ENCODE results near the gene B3GNT4.
A peak's percentile ranks its signal among the peaks of the same experiment; 100 is the strongest.

B3GNT4 gene

DNA sequence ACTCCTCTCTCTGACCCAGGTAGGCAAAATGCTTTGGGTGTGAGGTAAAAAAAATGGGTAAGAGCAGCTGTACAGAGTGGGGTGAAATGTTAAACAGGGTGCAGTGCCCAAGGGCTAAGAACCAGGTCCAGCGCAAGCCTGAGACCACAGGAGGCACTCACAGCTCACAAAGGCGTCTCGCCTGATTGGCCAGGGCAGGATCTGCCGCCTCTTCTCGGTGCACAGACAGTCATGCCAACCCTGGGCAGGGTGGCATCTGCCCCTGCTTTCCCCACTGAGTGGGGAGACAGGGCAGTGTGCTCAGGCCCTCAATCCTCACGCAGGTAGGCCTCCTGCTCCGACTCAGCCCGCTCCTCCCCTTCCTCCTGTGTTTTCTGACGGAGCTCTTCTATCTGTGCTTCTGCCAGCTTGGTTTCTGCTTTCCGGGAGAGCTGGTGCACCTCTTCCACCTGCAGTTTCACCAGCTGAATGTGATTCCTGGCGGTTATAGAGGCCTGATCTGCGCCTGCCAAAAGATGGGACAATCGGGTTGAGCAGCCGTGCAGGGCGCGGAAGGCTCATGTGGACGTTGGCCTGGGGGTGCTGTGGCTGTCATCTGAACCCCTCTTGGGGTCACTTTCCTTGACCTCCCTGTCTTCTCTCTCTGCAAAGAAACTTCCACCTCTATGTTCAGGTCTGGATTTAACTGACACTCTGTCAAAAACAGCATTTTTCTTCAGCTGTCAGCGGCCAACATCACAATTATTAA, 4.7 kb downstream of the B3GNT4 start:
- no peak overlapping the region for H3K4ac ChIP-seq (ENCODE audit: low read depth in 1 of 2, low read length in 2 of 2)
- H4K8ac ChIP-seq (ENCODE audit: low read length): no peak overlapping the region
- H2AK5ac ChIP-seq (ENCODE audit: low read length, severe bottlenecking): no peak overlapping the region
- H3K9ac ChIP-seq (ENCODE audit: low read length): no peak overlapping the region
- DNase-seq: no peak
- H2BK120ac ChIP-seq (ENCODE audit: low read depth, low read length): no peak overlapping the region
- H3K14ac ChIP-seq (ENCODE audit: low read length in 2 of 2): no peak overlapping the region
- no peak overlapping the region for H3K23ac ChIP-seq (ENCODE audit: low read length in 2 of 2)
- no peak overlapping the region for H3K4me3 ChIP-seq (ENCODE audit: insufficient read depth in 1 of 2, low read depth in 1 of 2, low read length in 2 of 2)
- H3K4me1 ChIP-seq (ENCODE audit: control insufficient read depth, insufficient read depth, low read depth, low read length): peaks cover 16% of the 10 kb centered on the region
- H3K9me3 ChIP-seq (ENCODE audit: control insufficient read depth, low read length): no peaks in the 10 kb centered on the region
- H2BK5ac ChIP-seq (ENCODE audit: low read depth, low read length, poor library complexity, severe bottlenecking): no peak overlapping the region
- H3K27me3 ChIP-seq (ENCODE audit: control insufficient read depth in 1 of 2, insufficient read depth in 1 of 2, low read length in 2 of 2): peaks cover 12 to 29% of the 10 kb centered on the region in 2 experiments
- peaks cover 1% of the 10 kb centered on the region for H3K79me1 ChIP-seq (replicated peaks; ENCODE audit: low read length, poor library complexity, severe bottlenecking)
- H2BK15ac ChIP-seq (ENCODE audit: low read depth, poor library complexity, severe bottlenecking): no peak overlapping the region
- H2BK12ac ChIP-seq (ENCODE audit: low read length in 2 of 2): no peak overlapping the region
- no peak overlapping the region for H3K27ac ChIP-seq (ENCODE audit: low read length, poor library complexity, severe bottlenecking)
- H3K4me2 ChIP-seq (ENCODE audit: low read length, poor library complexity, severe bottlenecking): no peak overlapping the region
- no peak overlapping the region for H2AFZ ChIP-seq (ENCODE audit: low read depth, low read length)
- H3K36me3 ChIP-seq (ENCODE audit: control insufficient read depth in 1 of 2, insufficient read depth in 2 of 2, low read depth in 1 of 2, low read length in 2 of 2): peaks cover 46 to 64% of the 10 kb centered on the region in 2 experiments
- 97% methylated on average over 18 of the region's 18 CpGs for WGBS
- H4K91ac ChIP-seq (ENCODE audit: low read length): no peak overlapping the region
- no peak overlapping the region for H3K18ac ChIP-seq (ENCODE audit: low read depth in 1 of 2, low read length in 2 of 2)

DNA sequence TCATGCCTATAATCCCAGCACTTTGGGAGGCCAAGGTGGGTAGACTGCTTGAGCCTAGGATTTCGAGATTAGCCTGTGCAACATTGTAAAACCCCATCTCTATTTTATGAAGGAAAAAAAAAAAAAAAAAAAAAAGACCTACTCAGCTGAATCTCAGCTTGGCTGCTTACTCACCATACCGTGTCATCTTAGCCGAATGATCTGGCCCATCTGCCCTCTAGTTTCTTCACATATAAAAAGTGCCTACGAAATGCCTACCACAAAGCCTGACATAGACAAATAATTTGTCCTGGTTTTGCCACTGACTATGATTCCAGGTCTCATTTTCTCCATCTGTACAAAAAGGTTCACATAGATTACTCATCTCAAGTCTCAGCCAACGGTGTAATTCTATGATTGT, 12.3 kb downstream of the B3GNT4 start:
- H3K36me3 ChIP-seq (ENCODE audit: control insufficient read depth in 1 of 2, insufficient read depth in 2 of 2, low read depth in 1 of 2, low read length in 2 of 2): peaks cover 46 to 86% of the 10 kb centered on the region in 2 experiments
- H3K9ac ChIP-seq (ENCODE audit: low read length): no peak overlapping the region
- H2AK5ac ChIP-seq (ENCODE audit: low read length, severe bottlenecking): no peak overlapping the region
- peaks cover 17% of the 10 kb centered on the region for H3K79me1 ChIP-seq (replicated peaks; ENCODE audit: low read length, poor library complexity, severe bottlenecking)
- no peak overlapping the region for H3K23ac ChIP-seq (ENCODE audit: low read length in 2 of 2)
- H2BK5ac ChIP-seq (ENCODE audit: low read depth, low read length, poor library complexity, severe bottlenecking): no peak overlapping the region
- H3K4ac ChIP-seq (ENCODE audit: low read depth in 1 of 2, low read length in 2 of 2): no peak overlapping the region
- H3K9me3 ChIP-seq (ENCODE audit: control insufficient read depth, low read length): no peaks in the 10 kb centered on the region
- H3K14ac ChIP-seq (ENCODE audit: low read length in 2 of 2): no peak overlapping the region
- 89% methylated on average over 4 of the region's 5 CpGs for WGBS
- no peak overlapping the region for H2BK120ac ChIP-seq (ENCODE audit: low read depth, low read length)
- no peak overlapping the region for H2BK12ac ChIP-seq (ENCODE audit: low read length in 2 of 2)
- no peak overlapping the region for H3K18ac ChIP-seq (ENCODE audit: low read depth in 1 of 2, low read length in 2 of 2)
- no peak for DNase-seq
- no peak overlapping the region for H2BK15ac ChIP-seq (ENCODE audit: low read depth, poor library complexity, severe bottlenecking)
- no peak overlapping the region for H3K4me3 ChIP-seq (ENCODE audit: insufficient read depth in 1 of 2, low read depth in 1 of 2, low read length in 2 of 2)
- no peak overlapping the region for H4K8ac ChIP-seq (ENCODE audit: low read length)
- no peaks in the 10 kb centered on the region for H3K27me3 ChIP-seq (ENCODE audit: control insufficient read depth in 1 of 2, insufficient read depth in 1 of 2, low read length in 2 of 2)
- no peaks in the 10 kb centered on the region for H3K4me1 ChIP-seq (ENCODE audit: control insufficient read depth, insufficient read depth, low read depth, low read length)
- no peak overlapping the region for H3K4me2 ChIP-seq (ENCODE audit: low read length, poor library complexity, severe bottlenecking)
- H3K27ac ChIP-seq (ENCODE audit: low read length, poor library complexity, severe bottlenecking): no peak overlapping the region
- no peak overlapping the region for H2AFZ ChIP-seq (ENCODE audit: low read depth, low read length)
- no peak overlapping the region for H4K91ac ChIP-seq (ENCODE audit: low read length)

DNA sequence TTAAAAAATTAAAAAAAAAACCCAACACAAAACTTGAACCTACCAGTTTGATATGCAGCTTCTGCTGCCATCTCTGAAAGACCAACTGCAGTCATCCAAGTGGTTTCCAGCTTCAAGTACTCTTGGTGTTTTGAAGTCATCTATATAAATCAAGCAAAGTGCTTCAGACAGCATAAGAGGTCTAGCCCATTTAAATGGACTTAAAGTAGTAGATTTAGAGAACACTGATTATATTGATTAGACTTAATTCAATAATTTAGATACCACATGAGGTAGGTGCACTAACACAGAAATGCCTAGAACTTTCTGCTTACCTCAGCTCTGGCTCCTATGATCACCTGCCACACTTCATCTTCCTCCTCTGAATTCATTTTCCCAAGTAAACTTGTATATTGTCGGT, 12.9 kb downstream of the B3GNT4 start:
- Histone ChIP-seq H2BK5ac (ENCODE audit: low read depth, low read length, poor library complexity, severe bottlenecking) (no peak overlapping the region), H3K27me3 (ENCODE audit: control insufficient read depth in 1 of 2, insufficient read depth in 1 of 2, low read length in 2 of 2) (no peaks in the 10 kb centered on the region), H3K9me3 (ENCODE audit: control insufficient read depth, low read length) (no peaks in the 10 kb centered on the region), H3K18ac (ENCODE audit: low read depth in 1 of 2, low read length in 2 of 2) (no peak overlapping the region), H4K8ac (ENCODE audit: low read length) (no peak overlapping the region), H3K27ac (ENCODE audit: low read length, poor library complexity, severe bottlenecking) (no peak overlapping the region), H3K4me2 (ENCODE audit: low read length, poor library complexity, severe bottlenecking) (no peak overlapping the region), H4K91ac (ENCODE audit: low read length) (no peak overlapping the region), H2BK12ac (ENCODE audit: low read length in 2 of 2) (no peak overlapping the region), H3K9ac (ENCODE audit: low read length) (no peak overlapping the region), H2BK120ac (ENCODE audit: low read depth, low read length) (no peak overlapping the region), H2AFZ (ENCODE audit: low read depth, low read length) (no peak overlapping the region), H3K4ac (ENCODE audit: low read depth in 1 of 2, low read length in 2 of 2) (no peak overlapping the region), H2BK15ac (ENCODE audit: low read depth, poor library complexity, severe bottlenecking) (no peak overlapping the region), H3K79me1 (replicated peaks; ENCODE audit: low read length, poor library complexity, severe bottlenecking) (peaks cover 19% of the 10 kb centered on the region), H3K14ac (ENCODE audit: low read length in 2 of 2) (no peak overlapping the region), H3K36me3 (ENCODE audit: control insufficient read depth in 1 of 2, insufficient read depth in 2 of 2, low read depth in 1 of 2, low read length in 2 of 2) (peaks cover 44 to 86% of the 10 kb centered on the region in 2 experiments), H2AK5ac (ENCODE audit: low read length, severe bottlenecking) (no peak overlapping the region), H3K4me3 (ENCODE audit: insufficient read depth in 1 of 2, low read depth in 1 of 2, low read length in 2 of 2) (no peak overlapping the region), H3K4me1 (ENCODE audit: control insufficient read depth, insufficient read depth, low read depth, low read length) (peaks cover 2% of the 10 kb centered on the region), H3K23ac (ENCODE audit: low read length in 2 of 2) (no peak overlapping the region)
- DNase-seq: no peak
- WGBS: no CpG with 5 or more reads among the region's 1 CpG

DNA sequence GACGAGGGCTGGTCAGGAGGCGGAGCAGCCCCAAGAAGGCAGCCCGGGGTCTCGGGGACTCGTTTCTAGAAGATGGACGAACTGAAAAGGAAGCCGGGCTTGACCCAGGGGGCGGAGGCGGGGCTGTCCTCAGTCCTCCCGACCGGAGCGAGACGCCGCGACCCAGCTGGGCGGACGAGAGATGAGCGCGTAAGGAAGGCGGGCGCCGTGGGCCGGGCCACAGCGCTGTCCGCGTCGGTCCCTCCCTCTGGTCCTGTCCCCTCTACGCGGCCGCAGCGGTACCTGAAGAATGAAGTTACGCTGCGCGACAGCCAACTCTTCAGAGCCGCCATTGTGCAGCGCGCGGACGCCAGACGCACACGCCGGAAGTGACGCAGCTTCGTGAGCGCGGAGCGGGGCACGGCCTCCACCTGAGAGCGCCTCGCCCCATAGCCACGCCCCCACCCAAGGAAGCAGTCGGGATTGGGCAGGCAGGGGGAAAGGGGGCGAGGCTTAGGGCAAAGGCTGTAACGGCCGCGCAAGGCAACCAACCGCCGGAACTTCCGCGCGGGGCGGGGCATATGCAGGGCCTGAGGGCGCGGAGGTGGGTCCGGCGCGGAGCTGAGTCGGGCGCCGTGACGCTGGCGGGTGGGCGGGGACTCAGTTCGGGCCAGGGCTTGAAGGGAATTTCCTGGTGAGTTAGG, 22.3 kb downstream of the B3GNT4 start, which contains the start of gene DIABLO:
TSS of gene DIABLO (minus strand) at position 370 of the 683 bp plus-strand sequence. CDS start at position 332, 38 bp downstream.
- peak within 1 kb of the TSS in 1 of 2 experiments; percentile 96 for H3K23ac ChIP-seq (ENCODE audit: low read length in 2 of 2)
- H4K91ac ChIP-seq (ENCODE audit: low read length): peak within 1 kb of the TSS; percentile 94
- peak within 1 kb of the TSS; percentile 77 for H2BK5ac ChIP-seq (ENCODE audit: low read depth, low read length, poor library complexity, severe bottlenecking)
- H2AFZ ChIP-seq (ENCODE audit: low read depth, low read length): peak within 1 kb of the TSS; percentile 94
- H3K4me3 ChIP-seq (ENCODE audit: insufficient read depth in 1 of 2, low read depth in 1 of 2, low read length in 2 of 2): peak within 1 kb of the TSS; percentile 88 to 99
- H3K4me1 ChIP-seq (ENCODE audit: control insufficient read depth, insufficient read depth, low read depth, low read length): peaks cover 23% of the 10 kb centered on the region
- WGBS: 1% methylated on average over 59 of the region's 74 CpGs
- H3K9me3 ChIP-seq (ENCODE audit: control insufficient read depth, low read length): no peaks in the 10 kb centered on the region
- H3K18ac ChIP-seq (ENCODE audit: low read depth in 1 of 2, low read length in 2 of 2): peak within 1 kb of the TSS; percentile 90 to 97
- peak within 1 kb of the TSS; percentile 96 for H2BK15ac ChIP-seq (ENCODE audit: low read depth, poor library complexity, severe bottlenecking)
- H3K4ac ChIP-seq (ENCODE audit: low read depth in 1 of 2, low read length in 2 of 2): peak within 1 kb of the TSS in 1 of 2 experiments; percentile 89
- no peak within 1 kb of the TSS for H2BK120ac ChIP-seq (ENCODE audit: low read depth, low read length)
- H3K79me1 ChIP-seq (replicated peaks; ENCODE audit: low read length, poor library complexity, severe bottlenecking): peaks cover 15% of the 10 kb centered on the region
- peak; percentile 99 for DNase-seq
- H3K14ac ChIP-seq (ENCODE audit: low read length in 2 of 2): peak within 1 kb of the TSS in 1 of 2 experiments; percentile 95
- no peaks in the 10 kb centered on the region for H3K27me3 ChIP-seq (ENCODE audit: control insufficient read depth in 1 of 2, insufficient read depth in 1 of 2, low read length in 2 of 2)
- peak within 1 kb of the TSS; percentile 98 for H3K9ac ChIP-seq (ENCODE audit: low read length)
- H4K8ac ChIP-seq (ENCODE audit: low read length): peak within 1 kb of the TSS; percentile 94
- H3K4me2 ChIP-seq (ENCODE audit: low read length, poor library complexity, severe bottlenecking): peak within 1 kb of the TSS; percentile 79
- peak within 1 kb of the TSS; percentile 79 for H3K27ac ChIP-seq (ENCODE audit: low read length, poor library complexity, severe bottlenecking)
- no peak within 1 kb of the TSS for H2AK5ac ChIP-seq (ENCODE audit: low read length, severe bottlenecking)
- peaks cover 36 to 66% of the 10 kb centered on the region in 2 experiments for H3K36me3 ChIP-seq (ENCODE audit: control insufficient read depth in 1 of 2, insufficient read depth in 2 of 2, low read depth in 1 of 2, low read length in 2 of 2)
- peak within 1 kb of the TSS in 1 of 2 experiments; percentile 22 for H2BK12ac ChIP-seq (ENCODE audit: low read length in 2 of 2)
